MCF 10A (cell line): Measurements from ENCODE around the gene UAP1L1. TPM values are rescaled to one million over a fixed set of nuclear protein-coding genes. Genes with fewer than 3 reads are reported as not detected.

ENCODE experiments used
- BruUV-seq: library from RNA; stranded (reverse); fragments of 400-500 nt; replicated peaks from 2 replicates; lab custom pipeline; 2021; lab: Mats Ljungman, UMichigan
- CTCF ChIA-PET: fragments of 300-600 bp; sonication (Branson Sonifier 250); formaldehyde crosslinking; extraction: SDS; loops from one replicate; lab custom pipeline; 2021; ENCODE audit warnings: antibody characterized with exemption, inconsistent platforms; lab: Yijun Ruan, JAX
- POLR2A ChIA-PET: fragments of 300-600, 350-650 bp; sonication (Branson Sonifier 250); formaldehyde crosslinking; extraction: SDS; loops from one replicate; lab custom pipeline; 2020; ENCODE audit warnings: antibody characterized with exemption, inconsistent platforms; lab: Yijun Ruan, JAX
- DNase-seq: peaks from one replicate; pipeline ENCODE4 v3.0.0-alpha.2; 2018; ENCODE audit not compliant: unreplicated experiment
- H3K27ac Mint-ChIP-seq: one replicate; pipeline ENCODE4 v1.8.0; 2022; ENCODE audit warnings: mild to moderate bottlenecking, low read depth, mixed read lengths; ENCODE audit not compliant: unreplicated experiment
- H3K27me3 Mint-ChIP-seq: one replicate; pipeline ENCODE4 v1.8.0; 2022; ENCODE audit warnings: mixed read lengths; ENCODE audit not compliant: insufficient read depth, unreplicated experiment
- H3K36me3 Mint-ChIP-seq: one replicate; pipeline ENCODE4 v1.8.0; 2022; ENCODE audit warnings: mild to moderate bottlenecking, moderate library complexity, mixed read lengths; ENCODE audit not compliant: insufficient read depth, unreplicated experiment
- H3K4me1 Mint-ChIP-seq: one replicate; pipeline ENCODE4 v1.8.0; 2022; ENCODE audit warnings: mixed read lengths; ENCODE audit not compliant: insufficient read depth, unreplicated experiment
- H3K4me3 Mint-ChIP-seq: one replicate; pipeline ENCODE4 v1.8.0; 2022; ENCODE audit warnings: mild to moderate bottlenecking, moderate library complexity, mixed read lengths; ENCODE audit not compliant: unreplicated experiment
- H3K9me3 Mint-ChIP-seq: one replicate; pipeline ENCODE4 v1.8.0; 2022; ENCODE audit warnings: mixed read lengths; ENCODE audit not compliant: unreplicated experiment
- intact Hi-C: fragments of 100-400 bp; cut with micrococcal nuclease; formaldehyde crosslinking; loops from 2 replicates; pipeline ENCODE4 v1.14.1; 2022
- total RNA-seq: library from RNA; stranded (reverse); gene quantifications from 2 replicates; pipeline ENCODE4 v1.2.3, GENCODE V29; 2022
- TF ChIP-seq, protein P1 (sequence below): fragments of 200-600 bp; IDR thresholded peaks from one replicate; pipeline ENCODE4 v1.8.0; 2022; ENCODE audit warnings: antibody characterized with exemption, mild to moderate bottlenecking; ENCODE audit not compliant: unreplicated experiment

UAP1L1 gene
- total RNA-seq, 1 experiment from 2014 or later: 1.0 TPM

DNA sequence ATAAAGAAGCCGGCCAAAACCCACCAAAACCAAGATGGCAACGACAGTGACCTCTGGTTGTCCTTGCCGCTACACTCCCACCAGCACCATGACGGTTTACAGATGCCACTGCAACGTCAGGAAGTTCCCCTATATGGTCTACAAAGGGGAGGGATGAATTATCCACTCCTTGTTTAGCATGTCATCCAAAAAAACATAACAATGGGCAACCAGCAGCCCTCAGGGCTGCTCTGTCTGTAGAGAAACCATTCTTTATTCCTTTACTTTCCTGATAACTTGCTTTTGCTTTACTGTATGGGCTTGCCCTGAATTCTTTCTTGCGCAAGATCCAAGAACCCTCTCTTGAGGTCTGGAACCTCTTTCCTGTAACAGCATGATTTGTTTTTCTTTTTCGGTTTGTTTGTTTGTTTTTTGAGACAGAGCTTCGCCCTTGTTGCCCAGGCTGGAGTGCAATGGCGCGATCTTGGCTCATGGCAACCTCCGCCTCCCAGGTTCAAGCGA is 2.0 kb upstream of the UAP1L1 start:
- DNase-seq: no peak
- BruUV-seq: no TSS peak

DNA sequence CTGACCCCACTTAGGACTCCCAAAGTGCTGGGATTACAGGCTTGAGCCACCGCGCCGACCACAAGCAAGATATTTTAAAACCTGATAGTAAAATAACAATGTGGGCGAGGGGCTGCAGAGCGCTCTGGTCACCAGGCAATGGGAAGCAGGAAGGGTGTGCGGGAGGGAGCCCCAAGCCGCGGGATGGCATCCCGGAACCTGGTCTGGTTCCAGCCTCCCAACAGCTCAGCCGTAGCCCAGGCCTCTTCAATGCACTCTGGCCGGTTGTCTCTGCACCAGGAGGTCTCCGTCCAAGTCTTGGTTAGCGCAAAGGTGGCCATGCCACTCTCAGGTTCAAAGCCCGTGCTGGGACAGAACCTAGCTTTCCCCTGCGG is 694 bp upstream of the UAP1L1 start:
- Mint-ChIP-seq H3K4me1 (no peaks in the 10 kb centered on the region), H3K27ac (no peak overlapping the region), H3K27me3 (no peaks in the 10 kb centered on the region), H3K9me3 (no peaks in the 10 kb centered on the region), H3K4me3 (peak overlapping the region; percentile 19), H3K36me3 (no peaks in the 10 kb centered on the region)
- no TSS peak for BruUV-seq
- no peak for DNase-seq
- ChIA-PET CTCF (interaction anchor here (1.4 to 1.6 kb wide), 2 partner anchors 8 to 47 kb away, joined by 3 to 4 read pairs; no protein-coding TSS in a partner anchor), POLR2A (interaction anchor here (1.0 to 2.4 kb wide), 2 partner anchors 8 to 10 kb away, joined by 3 to 8 read pairs; partner anchors contain the start of gene MAN1B1)
- TF ChIP-seq, protein P1, sequence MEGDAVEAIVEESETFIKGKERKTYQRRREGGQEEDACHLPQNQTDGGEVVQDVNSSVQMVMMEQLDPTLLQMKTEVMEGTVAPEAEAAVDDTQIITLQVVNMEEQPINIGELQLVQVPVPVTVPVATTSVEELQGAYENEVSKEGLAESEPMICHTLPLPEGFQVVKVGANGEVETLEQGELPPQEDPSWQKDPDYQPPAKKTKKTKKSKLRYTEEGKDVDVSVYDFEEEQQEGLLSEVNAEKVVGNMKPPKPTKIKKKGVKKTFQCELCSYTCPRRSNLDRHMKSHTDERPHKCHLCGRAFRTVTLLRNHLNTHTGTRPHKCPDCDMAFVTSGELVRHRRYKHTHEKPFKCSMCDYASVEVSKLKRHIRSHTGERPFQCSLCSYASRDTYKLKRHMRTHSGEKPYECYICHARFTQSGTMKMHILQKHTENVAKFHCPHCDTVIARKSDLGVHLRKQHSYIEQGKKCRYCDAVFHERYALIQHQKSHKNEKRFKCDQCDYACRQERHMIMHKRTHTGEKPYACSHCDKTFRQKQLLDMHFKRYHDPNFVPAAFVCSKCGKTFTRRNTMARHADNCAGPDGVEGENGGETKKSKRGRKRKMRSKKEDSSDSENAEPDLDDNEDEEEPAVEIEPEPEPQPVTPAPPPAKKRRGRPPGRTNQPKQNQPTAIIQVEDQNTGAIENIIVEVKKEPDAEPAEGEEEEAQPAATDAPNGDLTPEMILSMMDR: no peak
- intact Hi-C loops: no loop called here

More for the DNA sequence above, 2.0 kb upstream of the UAP1L1 start:
- ChIA-PET CTCF (interaction anchor here (0.7 to 2.1 kb wide), 3 partner anchors 26 to 292 kb away, joined by 3 to 5 read pairs (median 3); no protein-coding TSS in a partner anchor), POLR2A (interaction anchor here (0.7 to 1.3 kb wide), 3 partner anchors 10 to 16 kb away, joined by 3 to 4 read pairs (median 3); no protein-coding TSS in a partner anchor)
- intact Hi-C loops: no loop called here
- H3K36me3 Mint-ChIP-seq: no peaks in the 10 kb centered on the region
- peaks cover 7% of the 10 kb centered on the region for H3K4me1 Mint-ChIP-seq
- TF ChIP-seq, protein P1: no peak
- no peaks in the 10 kb centered on the region for H3K9me3 Mint-ChIP-seq
- H3K27me3 Mint-ChIP-seq: no peaks in the 10 kb centered on the region
- H3K27ac Mint-ChIP-seq: no peak overlapping the region
- no peak overlapping the region for H3K4me3 Mint-ChIP-seq

DNA sequence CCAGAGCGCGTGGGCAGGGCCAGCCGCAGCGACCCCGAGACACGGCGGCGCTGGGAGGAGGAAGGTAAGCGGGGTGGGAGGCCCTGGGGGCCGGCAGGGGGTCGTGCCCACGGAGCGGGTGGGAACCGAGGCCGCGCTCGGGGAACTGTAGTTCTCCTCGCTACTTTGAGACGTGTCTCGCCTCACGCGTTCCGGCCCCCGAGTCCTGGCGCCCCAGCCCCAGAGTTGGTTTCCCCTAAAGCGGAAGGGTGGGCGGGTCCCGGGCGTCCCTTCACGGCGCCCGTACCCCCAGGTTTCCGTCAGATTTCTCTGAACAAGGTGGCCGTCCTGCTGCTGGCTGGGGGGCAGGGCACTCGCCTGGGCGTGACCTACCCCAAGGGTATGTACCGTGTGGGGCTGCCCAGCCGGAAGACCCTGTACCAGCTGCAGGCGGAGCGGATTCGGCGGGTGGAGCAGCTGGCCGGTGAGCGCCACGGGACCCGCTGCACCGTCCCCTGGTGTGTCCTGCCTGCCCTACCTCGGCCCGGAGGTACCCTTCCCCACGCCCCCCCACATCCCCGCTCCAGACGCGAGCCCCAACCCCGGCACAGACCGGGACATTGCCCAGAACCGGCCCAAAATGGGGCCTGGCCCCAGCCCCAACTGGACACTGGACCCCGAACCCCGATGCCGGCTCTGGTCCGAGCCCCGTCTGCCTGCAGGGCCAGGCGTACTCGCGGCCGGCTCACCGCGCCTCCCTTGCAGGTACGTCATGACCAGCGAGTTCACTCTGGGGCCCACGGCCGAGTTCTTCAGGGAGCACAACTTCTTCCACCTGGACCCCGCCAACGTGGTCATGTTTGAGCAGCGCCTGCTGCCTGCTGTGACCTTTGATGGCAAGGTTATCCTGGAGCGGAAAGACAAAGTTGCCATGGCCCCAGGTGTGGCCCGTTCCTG is 709 bp downstream of the UAP1L1 start:
- Mint-ChIP-seq H3K27me3 (no peaks in the 10 kb centered on the region), H3K36me3 (no peaks in the 10 kb centered on the region), H3K4me3 (peak overlapping the region; percentile 12), H3K27ac (no peak overlapping the region), H3K4me1 (peaks cover 4% of the 10 kb centered on the region), H3K9me3 (no peaks in the 10 kb centered on the region)
- ChIA-PET CTCF (interaction anchor here (1.4 to 1.6 kb wide), 2 partner anchors 10 to 49 kb away, joined by 3 to 4 read pairs; no protein-coding TSS in a partner anchor), POLR2A (interaction anchor here (2.4 kb wide), 1 partner anchor 9 kb away, joined by 8 read pairs; the partner anchor contains the start of gene MAN1B1)
- DNase-seq: no peak
- TF ChIP-seq, protein P1: no peak
- intact Hi-C loops: no loop called here
- no TSS peak for BruUV-seq
